K562 (cell line): Measurements from ENCODE around the gene MRPL40. TPM values are rescaled to one million over a fixed set of nuclear protein-coding genes. Genes with fewer than 3 reads are reported as not detected.

Source experiments
- CBFB ChIP-seq: sonication (generic); formaldehyde crosslinking; IDR thresholded peaks from 2 replicates; pipeline ENCODE4 v1.4.0; 2020; ENCODE audit warnings: mild to moderate bottlenecking, missing genetic modification reagents
- FOXP4 ChIP-seq: sonication (generic); formaldehyde crosslinking; IDR thresholded peaks from 2 replicates; pipeline ENCODE4 v1.8.0; 2022; ENCODE audit warnings: mild to moderate bottlenecking, missing genetic modification reagents, borderline replicate concordance
- FUS ChIP-seq: fragments of 200-400 bp; formaldehyde crosslinking; optimal IDR thresholded peaks from 2 replicates; pipeline ENCODE3; 2017; ENCODE audit warnings: low read depth, low read length
- MAFK ChIP-seq: IDR thresholded peaks from 2 replicates; pipeline ENCODE4 v1.6.1; 2011; ENCODE audit warnings: low read length, improper control_type of control experiment
- MECOM ChIP-seq: fragments of 250-450 bp; sonication (Bioruptor Pico); IDR thresholded peaks from 2 replicates; pipeline ENCODE4 v1.8.0; 2022; ENCODE audit warnings: inconsistent platforms
- MTA2 ChIP-seq: fragments of 450-650 bp; IDR thresholded peaks from 2 replicates; pipeline ENCODE4 v1.6.1; 2016; ENCODE audit warnings: low read depth
- PCBP1 ChIP-seq: fragments of 200-400 bp; formaldehyde crosslinking; IDR thresholded peaks from 2 replicates; pipeline ENCODE4 v1.6.1; 2018; ENCODE audit warnings: mild to moderate bottlenecking, low read depth, low read length; ENCODE audit not compliant: poor library complexity, severe bottlenecking
- POLR3A ChIP-seq: IDR thresholded peaks from 2 replicates; pipeline ENCODE4 v1.6.1; 2011; ENCODE audit warnings: borderline replicate concordance, mild to moderate bottlenecking, moderate library complexity; ENCODE audit not compliant: insufficient read length, insufficient read depth; ENCODE audit errors: extremely low read depth
- RBM34 ChIP-seq: fragments of 200-400 bp; formaldehyde crosslinking; IDR thresholded peaks from 2 replicates; pipeline ENCODE4 v1.6.1; 2018; ENCODE audit warnings: low read length, borderline replicate concordance; ENCODE audit not compliant: insufficient read depth
- REST ChIP-seq, 2 experiments: fragments of 450-650 bp; formaldehyde crosslinking in 1 of 2; IDR thresholded peaks; 2 replicates each; pipeline versions ENCODE4 v1.4.0 to v1.6.1; 2014 to 2020; ENCODE audit warnings: mild to moderate bottlenecking in 2 of 2, borderline replicate concordance in 1 of 2, low read depth in 1 of 2
- SNRNP70 ChIP-seq: fragments of 200-400 bp; formaldehyde crosslinking; optimal IDR thresholded peaks from 2 replicates; pipeline ENCODE3; 2017; ENCODE audit warnings: low read depth, low read length
- YBX1 ChIP-seq: fragments of 450-650 bp; IDR thresholded peaks from 2 replicates; pipeline ENCODE4 v1.7.1; 2016; ENCODE audit warnings: mild to moderate bottlenecking
- ZKSCAN1 ChIP-seq: fragments of 150-350 bp; IDR thresholded peaks from 2 replicates; pipeline ENCODE4 v1.6.1; 2016; ENCODE audit warnings: low read depth, low read length
- ZNF140 ChIP-seq: fragments of 250-450 bp; sonication (Bioruptor Pico); IDR thresholded peaks from 2 replicates; pipeline ENCODE4 v1.8.0; 2021; ENCODE audit warnings: moderate library complexity, mild to moderate bottlenecking, inconsistent platforms
- ZNF224 ChIP-seq: sonication (generic); formaldehyde crosslinking; IDR thresholded peaks from 2 replicates; pipeline ENCODE4 v1.8.0; 2022; ENCODE audit warnings: mild to moderate bottlenecking, missing genetic modification reagents
- ZNF586 ChIP-seq: fragments of 450-650 bp; formaldehyde crosslinking; conservative IDR thresholded peaks from 2 replicates; pipeline ENCODE4 v1.4.0; 2020; ENCODE audit warnings: mild to moderate bottlenecking, moderate library complexity
- ZNF695 ChIP-seq: fragments of 450-650 bp; formaldehyde crosslinking; IDR thresholded peaks from 2 replicates; pipeline ENCODE4 v1.4.0; 2020; ENCODE audit warnings: mild to moderate bottlenecking, moderate library complexity
- ZNF780A ChIP-seq: fragments of 250-450 bp; sonication (Bioruptor Pico); IDR thresholded peaks from 2 replicates; pipeline ENCODE4 v1.5.0; 2021; ENCODE audit warnings: mild to moderate bottlenecking
- polyA plus RNA-seq, 8 experiments: library from polyadenylated mRNA; depleted of rRNA in 4 of 8; stranded (reverse) in 5 of 8; unstranded in 3 of 8; fragments of >200 nt; fragmentation: Nextera tagmentation in 2 of 8; fragmentation: Illumina TruSeq in 1 of 8; extraction: Ambion mirVana in 2 of 8; extraction: Trizol in 1 of 8; gene quantifications; 2 replicates each; pipeline versions ENCODE4 v1.2.1 to v1.2.3, GENCODE V29; 2011 to 2014; ENCODE audit warnings: inconsistent platforms in 1 of 8, missing spikeins in 1 of 8
- total RNA-seq, 7 experiments: library from RNA; depleted of rRNA in 6 of 7; stranded (reverse); fragments of >200 nt in 6 of 7; fragmentation: Illumina TruSeq in 2 of 7; extraction: Trizol in 2 of 7; gene quantifications; 2 replicates each; pipeline versions ENCODE4 v1.2.1 to v1.2.3, GENCODE V29; 2011 to 2021; ENCODE audit warnings: low replicate concordance in 1 of 7

The MRPL40 gene
- total and polyA plus RNA-seq, 9 of the 15 experiments (the other 6 are each of a cell fraction or from before 2014, with no cell fraction given): 132 to 652 (median 208) TPM

GRCh38 chr22:19407649-19408606, 24.4 kb upstream of the MRPL40 start (continued):
- TF ChIP-seq REST (IDR thresholded peaks at IDR 0.05; ENCODE audit: borderline replicate concordance): no peak
- no peak for TF ChIP-seq REST (CRISPR knock-in tag; IDR thresholded peaks at IDR 0.05; ENCODE audit: low read depth)
- no peak for TF ChIP-seq ZNF140 (CRISPR knock-in tag)
- TF ChIP-seq FUS: no peak
- no peak for TF ChIP-seq POLR3A
- TF ChIP-seq MAFK: peak; percentile 2; the same call in 1 of the 2 replicates
- no peak for TF ChIP-seq RBM34
- TF ChIP-seq CBFB (CRISPR knock-in tag): no peak
- TF ChIP-seq PCBP1: no peak
- peak; percentile 22 for TF ChIP-seq SNRNP70
- no peak for TF ChIP-seq ZNF780A (CRISPR knock-in tag)
- no peak for TF ChIP-seq ZNF695 (CRISPR knock-in tag)
- no peak for TF ChIP-seq ZNF224 (CRISPR knock-in tag)
- TF ChIP-seq MTA2: peak; percentile 91
- no peak for TF ChIP-seq FOXP4
- TF ChIP-seq YBX1: no peak
- TF ChIP-seq ZKSCAN1: peak; percentile 52; the same call in 1 of the 2 replicates
- TF ChIP-seq MECOM (CRISPR knock-in tag): peak; percentile 55; the same call in 1 of the 2 replicates
- TF ChIP-seq ZNF586 (CRISPR knock-in tag): no peak
